Liver (tissue), 9 donors: ENCODE data around the gene SLC25A19. TPM values are rescaled to one million over a fixed set of nuclear protein-coding genes. Genes with fewer than 3 reads are reported as not detected.

ENCODE experiments used
- DNase-seq: peaks from one replicate; pipeline ENCODE4 v3.0.0-alpha.2; 2017; ENCODE audit warnings: low spot score
- H3K27ac ChIP-seq, 2 donors: one replicate each; pipeline ENCODE4 v1.7.0; 2013; ENCODE audit warnings: inconsistent platforms in 2 of 2, low read length in 2 of 2, control low read depth in 1 of 2, low read depth in 1 of 2, mild to moderate bottlenecking in 1 of 2
- H3K27me3 ChIP-seq, 4 donors: one replicate each; pipeline versions ENCODE4 v1.6.1 to v1.7.0; 2013; ENCODE audit warnings: low read length in 3 of 4, inconsistent platforms in 1 of 4, mild to moderate bottlenecking in 1 of 4, moderate library complexity in 1 of 4; ENCODE audit not compliant: control insufficient read depth in 4 of 4, insufficient read depth in 4 of 4
- H3K36me3 ChIP-seq, 4 donors: one replicate each; pipeline versions ENCODE4 v1.6.1 to v1.7.0; 2013; ENCODE audit warnings: low read length in 3 of 4, mild to moderate bottlenecking in 3 of 4, low read depth in 1 of 4, moderate library complexity in 1 of 4; ENCODE audit not compliant: control insufficient read depth in 4 of 4, insufficient read depth in 3 of 4
- H3K4me1 ChIP-seq, 4 donors: one replicate each; pipeline versions ENCODE4 v1.6.1 to v1.7.0; 2013; ENCODE audit warnings: low read length in 3 of 4, mild to moderate bottlenecking in 3 of 4, moderate library complexity in 1 of 4; ENCODE audit not compliant: control insufficient read depth in 4 of 4, insufficient read depth in 4 of 4
- H3K4me3 ChIP-seq, 3 donors: one replicate each; pipeline versions ENCODE4 v1.6.1 to v1.7.0; 2013; ENCODE audit warnings: low read length in 3 of 3, control low read depth in 1 of 3, low read depth in 1 of 3, mild to moderate bottlenecking in 1 of 3
- H3K9ac ChIP-seq, 2 donors: one replicate each; pipeline ENCODE4 v1.7.0; 2013; ENCODE audit warnings: low read length in 2 of 2, mild to moderate bottlenecking in 2 of 2, moderate library complexity in 2 of 2, control low read depth in 1 of 2, low read depth in 1 of 2
- H3K9me3 ChIP-seq, 4 donors: one replicate each; pipeline versions ENCODE4 v1.6.1 to v1.7.0; 2013; ENCODE audit warnings: low read length in 3 of 4; ENCODE audit not compliant: control insufficient read depth in 4 of 4
- EGR1 ChIP-seq, 2 donors: IDR thresholded peaks; 2 replicates each; pipeline ENCODE4 v1.6.1; 2016 to 2018; ENCODE audit warnings: antibody characterized with exemption in 2 of 2, low read depth in 2 of 2
- GABPA ChIP-seq, 2 donors: IDR thresholded peaks in 1 of 2; conservative IDR thresholded peaks in 1 of 2; 2 replicates each; pipeline ENCODE4 v1.6.1; 2016; ENCODE audit warnings: antibody characterized with exemption in 2 of 2, mild to moderate bottlenecking in 1 of 2, moderate library complexity in 1 of 2
- HNF4A ChIP-seq, 2 donors: conservative IDR thresholded peaks; 2 replicates each; pipeline ENCODE4 v1.6.1; 2016; ENCODE audit warnings: antibody characterized with exemption in 2 of 2, mild to moderate bottlenecking in 2 of 2
- HNF4G ChIP-seq: IDR thresholded peaks from 2 replicates; pipeline ENCODE4 v1.6.1; 2016; ENCODE audit warnings: antibody characterized with exemption
- JUND ChIP-seq, 2 donors: IDR thresholded peaks; 2 replicates each; pipeline ENCODE4 v1.6.1; 2016; ENCODE audit warnings: antibody characterized with exemption in 2 of 2
- NR2F2 ChIP-seq: IDR thresholded peaks from 2 replicates; pipeline ENCODE4 v1.6.1; 2016; ENCODE audit warnings: antibody characterized with exemption
- RAD21 ChIP-seq, 2 donors: IDR thresholded peaks; 2 replicates each; pipeline ENCODE4 v1.6.1; 2016; ENCODE audit warnings: antibody characterized with exemption in 2 of 2, mild to moderate bottlenecking in 2 of 2
- RXRA ChIP-seq, 2 donors: IDR thresholded peaks; 2 replicates each; pipeline ENCODE4 v1.6.1; 2017 to 2018; ENCODE audit warnings: antibody characterized with exemption in 2 of 2, mild to moderate bottlenecking in 1 of 2
- SP1 ChIP-seq: IDR thresholded peaks from 2 replicates; pipeline ENCODE4 v1.6.1; 2018; ENCODE audit warnings: antibody characterized with exemption, mild to moderate bottlenecking
- TAF1 ChIP-seq: conservative IDR thresholded peaks from 2 replicates; pipeline ENCODE4 v1.6.1; 2016; ENCODE audit warnings: antibody characterized with exemption, mild to moderate bottlenecking
- YY1 ChIP-seq: IDR thresholded peaks from 2 replicates; pipeline ENCODE4 v1.6.1; 2016; ENCODE audit warnings: antibody characterized with exemption, mild to moderate bottlenecking
- WGBS: extraction: QIAGEN DNeasy Blood & Tissue Kit; methylation state at CpG from one replicate; pipeline ENCODE4 v1.1.7; 2013; 5-methylcytosine and 5-hydroxymethylcytosine counted together
- polyA plus RNA-seq, 2 donors: library from polyadenylated mRNA; stranded (reverse) in 1 of 2; unstranded in 1 of 2; fragments of 200-250 nt in 1 of 2; fragments of >200 nt in 1 of 2; fragmentation: Nextera tagmentation in 1 of 2; extraction: Ambion mirVana in 1 of 2; gene quantifications; one replicate each; pipeline versions ENCODE4 v1.2.1 to v1.2.3, GENCODE V29; 2013 to 2015
- total RNA-seq, 2 donors: library from RNA; depleted of rRNA; stranded (reverse); fragments of >200 nt; gene quantifications; one replicate each; pipeline ENCODE4 v1.2.3, GENCODE V29; 2014
- TF ChIP-seq, protein P1 (sequence below): IDR thresholded peaks from 2 replicates; pipeline ENCODE4 v1.6.1; 2016; ENCODE audit warnings: antibody characterized with exemption
- TF ChIP-seq, protein P2 (sequence below): IDR thresholded peaks from 2 replicates; pipeline ENCODE4 v1.6.1; 2016; ENCODE audit warnings: antibody characterized with exemption, mild to moderate bottlenecking
- TF ChIP-seq, protein P3 (sequence below): IDR thresholded peaks from 2 replicates; pipeline ENCODE4 v1.6.1; 2016; ENCODE audit warnings: antibody characterized with exemption
- TF ChIP-seq, protein P4 (sequence below): fragments of 150-350 bp; IDR thresholded peaks from 2 replicates; pipeline ENCODE4 v1.5.1; 2017; ENCODE audit warnings: improper control_type of control experiment, low read depth, low read length; ENCODE audit not compliant: missing input control
- donor health status: healthy.
- donor health status: healthy.
- donor health status: healthy.
- donor health status: healthy.
- donor health status: healthy.

Gene SLC25A19
- total and polyA plus RNA-seq, 4 donors: 4.7 to 9.5 (median 6.6) TPM

DNA sequence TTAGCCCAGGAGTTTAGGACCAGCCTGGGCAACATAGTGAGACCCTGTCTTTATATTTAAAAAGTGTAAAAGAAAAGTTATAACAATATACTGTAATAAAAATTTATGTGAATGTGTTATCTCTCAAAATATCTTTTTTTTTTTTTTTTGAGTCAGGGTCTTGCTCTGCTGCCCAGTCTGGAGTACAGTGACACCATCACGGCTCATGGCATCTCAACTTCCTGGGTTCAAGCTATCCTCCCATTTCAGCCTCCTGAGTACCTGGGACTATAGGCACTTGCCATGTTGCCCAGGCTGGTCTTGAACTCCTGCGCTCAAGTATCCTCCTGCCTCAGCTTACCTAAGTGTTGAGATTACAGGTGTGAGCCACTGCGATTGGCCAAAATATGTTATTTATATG, 45.5 kb upstream of the SLC25A19 start:
- H3K9ac ChIP-seq: no peak overlapping the region
- H3K27me3 ChIP-seq: no peaks in the 10 kb centered on the region
- H3K36me3 ChIP-seq: peaks cover 0 to 6% (median 1%) of the 10 kb centered on the region in 4 donors
- DNase-seq: no peak
- WGBS: 99% methylated on average over 3 of the region's 3 CpGs
- H3K9me3 ChIP-seq: no peaks in the 10 kb centered on the region
- TF ChIP-seq RXRA (IDR thresholded peaks at IDR 0.05) (no peak), TAF1 (no peak), RAD21 (IDR thresholded peaks at IDR 0.05) (no peak), HNF4A (conservative IDR thresholded peaks at IDR 0.05) (no peak), YY1 (no peak), NR2F2 (no peak)
- no peak overlapping the region for H3K4me3 ChIP-seq
- no peaks in the 10 kb centered on the region for H3K4me1 ChIP-seq
- H3K27ac ChIP-seq: no peak overlapping the region

DNA sequence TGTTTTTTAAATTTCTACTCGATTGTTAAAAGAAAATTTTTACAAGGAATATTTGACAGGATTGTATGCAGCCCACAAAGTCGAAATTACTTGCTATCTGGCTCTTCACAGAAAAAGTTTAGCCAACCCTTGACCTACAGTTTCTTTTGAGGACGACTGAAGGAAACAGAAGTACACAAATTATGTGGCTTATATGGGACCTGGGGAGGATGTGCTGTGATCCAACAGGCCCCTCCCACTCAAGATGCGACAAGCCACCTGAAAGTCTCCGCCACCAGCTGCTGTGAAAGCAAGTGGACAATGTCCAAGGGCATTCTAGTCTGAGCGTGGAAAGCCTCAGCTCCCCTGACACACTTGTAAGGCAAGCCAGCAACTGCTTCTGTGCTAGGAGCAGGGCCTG, 42.4 kb upstream of the SLC25A19 start:
- Histone ChIP-seq H3K9me3 (no peaks in the 10 kb centered on the region), H3K4me1 (no peaks in the 10 kb centered on the region), H3K36me3 (peaks cover 0 to 6% (median 1%) of the 10 kb centered on the region in 4 donors), H3K27me3 (no peaks in the 10 kb centered on the region), H3K27ac (no peak overlapping the region), H3K4me3 (no peak overlapping the region), H3K9ac (no peak overlapping the region)
- no peak for DNase-seq
- TF ChIP-seq, protein P1, sequence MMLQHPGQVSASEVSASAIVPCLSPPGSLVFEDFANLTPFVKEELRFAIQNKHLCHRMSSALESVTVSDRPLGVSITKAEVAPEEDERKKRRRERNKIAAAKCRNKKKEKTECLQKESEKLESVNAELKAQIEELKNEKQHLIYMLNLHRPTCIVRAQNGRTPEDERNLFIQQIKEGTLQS: no peak
- no peak for TF ChIP-seq JUND (IDR thresholded peaks at IDR 0.05)
- 91% methylated on average over 6 of the region's 6 CpGs for WGBS

DNA sequence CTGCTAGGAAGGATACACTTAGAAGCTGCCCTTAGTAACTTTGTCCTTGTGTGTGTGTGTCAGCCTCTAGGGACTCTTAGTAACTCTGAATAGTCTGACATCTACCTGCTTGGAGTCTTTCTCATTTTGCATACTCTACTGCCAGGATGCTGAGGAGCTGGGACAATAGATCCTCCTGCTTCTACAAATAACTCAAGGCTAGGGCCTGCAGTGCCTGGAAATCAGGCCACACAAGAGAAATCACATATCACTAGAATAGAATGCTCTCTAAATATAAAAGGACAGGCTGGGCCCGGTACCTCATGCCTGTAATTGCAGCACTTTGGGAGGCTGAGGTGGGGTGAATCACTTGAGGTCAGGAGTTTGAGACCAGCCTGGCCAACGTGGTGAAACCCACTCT, 38.5 kb upstream of the SLC25A19 start:
- Histone ChIP-seq H3K27me3 (no peaks in the 10 kb centered on the region), H3K9ac (no peak overlapping the region), H3K9me3 (no peaks in the 10 kb centered on the region), H3K4me3 (no peak overlapping the region), H3K27ac (no peak overlapping the region), H3K4me1 (peaks cover 0 to 3% (median 1%) of the 10 kb centered on the region in 4 donors), H3K36me3 (peaks cover 0 to 6% (median 3%) of the 10 kb centered on the region in 4 donors)
- no peak for TF ChIP-seq EGR1 (IDR thresholded peaks at IDR 0.05; ENCODE audit: low read depth in 2 of 2)
- TF ChIP-seq HNF4A (conservative IDR thresholded peaks at IDR 0.05): no peak
- TF ChIP-seq HNF4G: no peak
- no peak for TF ChIP-seq YY1
- TF ChIP-seq, protein P1: no peak
- TF ChIP-seq RAD21 (IDR thresholded peaks at IDR 0.05): no peak
- no peak for TF ChIP-seq RXRA (IDR thresholded peaks at IDR 0.05)
- TF ChIP-seq, protein P2, sequence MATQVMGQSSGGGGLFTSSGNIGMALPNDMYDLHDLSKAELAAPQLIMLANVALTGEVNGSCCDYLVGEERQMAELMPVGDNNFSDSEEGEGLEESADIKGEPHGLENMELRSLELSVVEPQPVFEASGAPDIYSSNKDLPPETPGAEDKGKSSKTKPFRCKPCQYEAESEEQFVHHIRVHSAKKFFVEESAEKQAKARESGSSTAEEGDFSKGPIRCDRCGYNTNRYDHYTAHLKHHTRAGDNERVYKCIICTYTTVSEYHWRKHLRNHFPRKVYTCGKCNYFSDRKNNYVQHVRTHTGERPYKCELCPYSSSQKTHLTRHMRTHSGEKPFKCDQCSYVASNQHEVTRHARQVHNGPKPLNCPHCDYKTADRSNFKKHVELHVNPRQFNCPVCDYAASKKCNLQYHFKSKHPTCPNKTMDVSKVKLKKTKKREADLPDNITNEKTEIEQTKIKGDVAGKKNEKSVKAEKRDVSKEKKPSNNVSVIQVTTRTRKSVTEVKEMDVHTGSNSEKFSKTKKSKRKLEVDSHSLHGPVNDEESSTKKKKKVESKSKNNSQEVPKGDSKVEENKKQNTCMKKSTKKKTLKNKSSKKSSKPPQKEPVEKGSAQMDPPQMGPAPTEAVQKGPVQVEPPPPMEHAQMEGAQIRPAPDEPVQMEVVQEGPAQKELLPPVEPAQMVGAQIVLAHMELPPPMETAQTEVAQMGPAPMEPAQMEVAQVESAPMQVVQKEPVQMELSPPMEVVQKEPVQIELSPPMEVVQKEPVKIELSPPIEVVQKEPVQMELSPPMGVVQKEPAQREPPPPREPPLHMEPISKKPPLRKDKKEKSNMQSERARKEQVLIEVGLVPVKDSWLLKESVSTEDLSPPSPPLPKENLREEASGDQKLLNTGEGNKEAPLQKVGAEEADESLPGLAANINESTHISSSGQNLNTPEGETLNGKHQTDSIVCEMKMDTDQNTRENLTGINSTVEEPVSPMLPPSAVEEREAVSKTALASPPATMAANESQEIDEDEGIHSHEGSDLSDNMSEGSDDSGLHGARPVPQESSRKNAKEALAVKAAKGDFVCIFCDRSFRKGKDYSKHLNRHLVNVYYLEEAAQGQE: no peak
- TF ChIP-seq, protein P3, sequence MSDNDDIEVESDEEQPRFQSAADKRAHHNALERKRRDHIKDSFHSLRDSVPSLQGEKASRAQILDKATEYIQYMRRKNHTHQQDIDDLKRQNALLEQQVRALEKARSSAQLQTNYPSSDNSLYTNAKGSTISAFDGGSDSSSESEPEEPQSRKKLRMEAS: no peak
- no peak for TF ChIP-seq SP1
- TF ChIP-seq, protein P4, sequence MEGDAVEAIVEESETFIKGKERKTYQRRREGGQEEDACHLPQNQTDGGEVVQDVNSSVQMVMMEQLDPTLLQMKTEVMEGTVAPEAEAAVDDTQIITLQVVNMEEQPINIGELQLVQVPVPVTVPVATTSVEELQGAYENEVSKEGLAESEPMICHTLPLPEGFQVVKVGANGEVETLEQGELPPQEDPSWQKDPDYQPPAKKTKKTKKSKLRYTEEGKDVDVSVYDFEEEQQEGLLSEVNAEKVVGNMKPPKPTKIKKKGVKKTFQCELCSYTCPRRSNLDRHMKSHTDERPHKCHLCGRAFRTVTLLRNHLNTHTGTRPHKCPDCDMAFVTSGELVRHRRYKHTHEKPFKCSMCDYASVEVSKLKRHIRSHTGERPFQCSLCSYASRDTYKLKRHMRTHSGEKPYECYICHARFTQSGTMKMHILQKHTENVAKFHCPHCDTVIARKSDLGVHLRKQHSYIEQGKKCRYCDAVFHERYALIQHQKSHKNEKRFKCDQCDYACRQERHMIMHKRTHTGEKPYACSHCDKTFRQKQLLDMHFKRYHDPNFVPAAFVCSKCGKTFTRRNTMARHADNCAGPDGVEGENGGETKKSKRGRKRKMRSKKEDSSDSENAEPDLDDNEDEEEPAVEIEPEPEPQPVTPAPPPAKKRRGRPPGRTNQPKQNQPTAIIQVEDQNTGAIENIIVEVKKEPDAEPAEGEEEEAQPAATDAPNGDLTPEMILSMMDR: no peak
- TF ChIP-seq JUND (IDR thresholded peaks at IDR 0.05): no peak
- TF ChIP-seq GABPA (IDR thresholded peaks at IDR 0.05 in 1 of 2, conservative IDR thresholded peaks at IDR 0.05 in 1 of 2): no peak
- WGBS: 76% methylated on average over 2 of the region's 2 CpGs
- no peak for DNase-seq
